ENCODE results near the gene GAREM1. TPM values are rescaled to one million over a fixed set of nuclear protein-coding genes. Genes with fewer than 3 reads are reported as not detected.

GAREM1 gene
- total and polyA plus RNA-seq, 2 donors (not counting 3 experiments of a cell fraction or from before 2014, with no cell fraction given), result 0.69 to 1.0 TPM

GRCh38 chr18:32422978-32423740 lies 47.5 kb downstream of the GAREM1 start:
- POLR2A ChIA-PET, result no interaction called here
- no peak overlapping the region for H2AFZ ChIP-seq (ENCODE audit: low read depth, low read length)
- H3K27me3 ChIP-seq (ENCODE audit: control insufficient read depth in 2 of 2, insufficient read depth in 2 of 2, low read length in 2 of 2), result no peaks in the 10 kb centered on the region
- H4K20me1 ChIP-seq (replicated peaks; ENCODE audit: control insufficient read depth, extremely low read depth, insufficient read depth, low read length), result no peaks in the 10 kb centered on the region
- H3K4me1 ChIP-seq (ENCODE audit: control insufficient read depth, extremely low read depth, insufficient read depth, low read length), result peaks cover 10% of the 10 kb centered on the region
- no peaks in the 10 kb centered on the region for H3K79me2 ChIP-seq (ENCODE audit: control insufficient read depth, insufficient read depth, low read length)
- H3K9ac ChIP-seq (replicated peaks; ENCODE audit: extremely low read depth, insufficient read depth, low read length), result no peak overlapping the region
- no peaks in the 10 kb centered on the region for H3K36me3 ChIP-seq (ENCODE audit: control insufficient read depth in 2 of 2, extremely low read depth in 1 of 2, insufficient read depth in 2 of 2, low read length in 2 of 2)
- H3K4me3 ChIP-seq (replicated peaks in 1 of 3; ENCODE audit: insufficient read depth in 1 of 3, low read depth in 1 of 3, low read length in 3 of 3), result no peak overlapping the region
- H3K4me2 ChIP-seq (ENCODE audit: insufficient read depth, low read length), result no peak overlapping the region
- no peaks in the 10 kb centered on the region for H3K9me3 ChIP-seq (replicated peaks; ENCODE audit: control insufficient read depth, insufficient read depth, low read length)
- dilution Hi-C loops (cut with MboI; ENCODE audit: extremely low pct_ligation_motif_present, low sequenced_read_pairs) (no loop called here), intact Hi-C loops (cut with micrococcal nuclease) (no loop called here)
- BruUV-seq (replicated peaks), result no TSS peak
- no peak overlapping the region for H3K27ac ChIP-seq (ENCODE audit: insufficient read depth, low read depth, low read length)
- no peaks in the 10 kb centered on the region for H3K9me1 ChIP-seq (replicated peaks; ENCODE audit: control insufficient read depth, extremely low read depth, insufficient read depth, low read length)
- FAIRE-seq (no peak), DNase-seq (ENCODE audit: low read depth, low spot score) (no peak)
- TF ChIP-seq EZH2 (IDR thresholded peaks at IDR 0.05; ENCODE audit: borderline replicate concordance, low read depth, low read length, severe bottlenecking), result no peak
- no peak for TF ChIP-seq CTCF (IDR thresholded peaks at IDR 0.05; ENCODE audit: extremely low read depth in 1 of 2, insufficient read depth in 1 of 2, low read depth in 1 of 2, low read length in 2 of 2)
- no peak for TF ChIP-seq JUN (IDR thresholded peaks at IDR 0.05; ENCODE audit: borderline replicate concordance, insufficient read depth, insufficient read length, low read depth)
- TF ChIP-seq MAX (IDR thresholded peaks at IDR 0.05; ENCODE audit: insufficient read depth, insufficient read length), result no peak
- no peak for TF ChIP-seq MYC (IDR thresholded peaks at IDR 0.05; ENCODE audit: low read depth, low read length)
- no peak for TF ChIP-seq POLR2A (IDR thresholded peaks at IDR 0.05; ENCODE audit: low read depth, low read length)
- no peak for TF ChIP-seq FOS (IDR thresholded peaks at IDR 0.05; ENCODE audit: borderline replicate concordance, insufficient read depth, low read length)
- CTCF ChIA-PET, result interaction anchor here (0.9 to 1.0 kb wide), 2 partner anchors 17 to 134 kb away, joined by 3 read pairs; no protein-coding TSS in a partner anchor

Data from endothelial cell of umbilical vein (primary cell).